Duodenal mucosa (tissue), 2 donors: ENCODE measurements around the gene UQCR11.

Experiments
- H3K27ac ChIP-seq: one replicate; pipeline ENCODE4 v1.7.0; 2013; ENCODE audit warnings: low read depth, low read length
- H3K27me3 ChIP-seq, 2 donors: one replicate each; pipeline ENCODE4 v1.7.0; 2013; ENCODE audit warnings: low read length in 2 of 2, control low read depth in 1 of 2; ENCODE audit not compliant: insufficient read depth in 2 of 2, control insufficient read depth in 1 of 2
- H3K36me3 ChIP-seq, 2 donors: one replicate each; pipeline ENCODE4 v1.7.0; 2013; ENCODE audit warnings: low read length in 2 of 2, control low read depth in 1 of 2; ENCODE audit not compliant: insufficient read depth in 2 of 2, control insufficient read depth in 1 of 2
- H3K4me1 ChIP-seq, 2 donors: one replicate each; pipeline ENCODE4 v1.7.0; 2013; ENCODE audit warnings: low read length in 2 of 2, control low read depth in 1 of 2; ENCODE audit not compliant: insufficient read depth in 2 of 2, control insufficient read depth in 1 of 2
- H3K4me3 ChIP-seq, 2 donors: one replicate each; pipeline ENCODE4 v1.7.0; 2013; ENCODE audit warnings: low read length in 2 of 2, low read depth in 1 of 2
- H3K9ac ChIP-seq, 2 donors: one replicate each; pipeline ENCODE4 v1.7.0; 2013; ENCODE audit warnings: low read length in 2 of 2, low read depth in 1 of 2
- H3K9me3 ChIP-seq, 2 donors: one replicate each; pipeline ENCODE4 v1.7.0; 2013; ENCODE audit warnings: low read length in 2 of 2, control low read depth in 1 of 2; ENCODE audit not compliant: control insufficient read depth in 1 of 2

UQCR11 gene

GRCh38 chr19:1591421-1592023, 13.7 kb downstream of the UQCR11 start:
- Histone ChIP-seq H3K9me3 (no peaks in the 10 kb centered on the region), H3K27ac (peak overlapping the region; percentile 94), H3K4me3 (peak overlapping the region; percentile 82 to 85), H3K36me3 (peaks cover 0 to 5% of the 10 kb centered on the region in 2 donors), H3K4me1 (peaks cover 19 to 24% of the 10 kb centered on the region in 2 donors), H3K27me3 (no peaks in the 10 kb centered on the region), H3K9ac (peak overlapping the region; percentile 84 to 90)

DNA sequence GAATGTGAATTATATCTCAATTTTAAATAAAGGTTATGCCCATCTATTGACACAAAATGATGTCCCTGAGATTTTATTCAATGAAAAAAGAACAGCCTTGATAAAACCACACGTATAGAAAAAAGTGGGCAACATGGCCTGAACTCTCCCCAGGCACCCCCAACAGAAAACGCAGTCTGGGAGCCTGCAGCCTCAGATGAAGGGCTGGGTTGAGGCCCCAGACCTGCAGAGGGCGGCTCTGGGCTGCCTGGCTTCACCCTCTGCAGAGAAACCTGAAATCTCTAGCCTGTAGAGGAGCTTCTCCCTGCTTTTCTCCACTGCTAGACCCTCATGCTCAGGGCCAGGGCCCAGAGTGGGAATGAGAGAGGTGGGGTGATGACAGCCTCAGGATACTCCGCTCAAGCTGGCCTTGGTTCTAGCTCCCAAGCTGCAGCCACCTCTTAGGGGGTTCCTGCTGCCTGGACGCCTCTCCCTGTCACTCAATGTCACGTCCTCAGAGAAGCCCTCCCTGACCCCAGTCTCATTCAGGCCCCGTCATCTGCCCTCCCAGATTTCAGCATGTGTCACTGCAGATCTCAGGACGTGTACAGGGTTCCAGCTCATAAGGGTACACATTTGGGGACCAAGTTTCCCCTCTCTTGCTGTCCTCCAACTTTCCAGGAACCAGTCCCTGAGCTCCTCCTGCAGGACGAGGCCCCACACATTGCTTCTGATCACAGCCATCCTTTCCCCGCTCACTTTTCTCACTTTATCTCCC, 14.4 kb downstream of the UQCR11 start:
- Histone ChIP-seq H3K27ac (no peak overlapping the region), H3K9me3 (no peaks in the 10 kb centered on the region), H3K27me3 (no peaks in the 10 kb centered on the region), H3K36me3 (peaks cover 0 to 2% of the 10 kb centered on the region in 2 donors), H3K9ac (peak overlapping the region; percentile 84 to 90), H3K4me3 (peak overlapping the region; percentile 82 to 85), H3K4me1 (peaks cover 19 to 24% of the 10 kb centered on the region in 2 donors)

DNA sequence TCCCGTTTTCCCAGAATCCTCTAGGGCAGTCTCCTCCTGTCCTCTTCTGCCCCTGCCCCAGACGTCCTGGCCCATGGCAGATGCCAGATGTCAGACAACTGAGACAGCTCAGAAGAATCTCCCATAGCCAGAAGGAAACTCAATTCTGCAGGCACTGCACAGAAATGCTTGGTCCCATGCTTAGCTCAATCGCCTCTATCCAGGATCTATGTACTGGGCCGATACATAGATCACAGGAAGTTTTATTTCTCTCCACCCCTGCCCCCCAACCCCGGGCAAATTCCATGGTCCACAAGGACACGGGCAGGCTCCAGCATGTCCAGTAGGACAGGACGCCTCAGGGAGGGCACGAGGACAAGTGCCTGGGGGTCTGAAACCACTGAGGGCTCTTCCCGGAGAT, 17.4 kb downstream of the UQCR11 start:
- Histone ChIP-seq H3K27ac (no peak overlapping the region), H3K4me3 (no peak overlapping the region), H3K9ac (no peak overlapping the region), H3K27me3 (no peaks in the 10 kb centered on the region), H3K36me3 (peaks cover 0 to 12% of the 10 kb centered on the region in 2 donors), H3K9me3 (no peaks in the 10 kb centered on the region), H3K4me1 (peaks cover 19 to 20% of the 10 kb centered on the region in 2 donors)

DNA sequence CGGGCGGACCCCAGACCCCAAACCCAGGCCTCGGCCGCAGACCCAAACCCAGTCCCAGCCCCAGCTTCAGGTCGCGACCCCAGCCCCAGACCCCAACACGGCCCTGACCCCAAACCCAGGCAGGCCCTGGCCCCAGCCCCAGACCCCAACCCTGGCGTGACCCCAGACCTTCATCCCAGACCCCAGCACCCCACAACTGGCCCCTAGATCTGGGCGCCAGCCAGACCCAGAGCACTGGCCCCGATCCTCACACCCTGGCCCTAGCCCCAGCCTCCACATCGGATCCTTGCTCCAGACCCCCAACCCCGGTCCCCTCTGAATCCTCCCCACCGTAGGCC, 20.1 kb downstream of the UQCR11 start:
- H3K4me1 ChIP-seq: peaks cover 5 to 6% of the 10 kb centered on the region in 2 donors
- H3K9me3 ChIP-seq: no peaks in the 10 kb centered on the region
- no peak overlapping the region for H3K27ac ChIP-seq
- peaks cover 13 to 35% of the 10 kb centered on the region in 2 donors for H3K36me3 ChIP-seq
- H3K9ac ChIP-seq: no peak overlapping the region
- H3K4me3 ChIP-seq: no peak overlapping the region
- no peaks in the 10 kb centered on the region for H3K27me3 ChIP-seq

- Histone ChIP-seq H3K4me1 (peaks cover 5 to 6% of the 10 kb centered on the region in 2 donors), H3K27me3 (no peaks in the 10 kb centered on the region), H3K9me3 (no peaks in the 10 kb centered on the region), H3K36me3 (peaks cover 16 to 38% of the 10 kb centered on the region in 2 donors), H3K4me3 (no peak overlapping the region), H3K27ac (no peak overlapping the region), H3K9ac (no peak overlapping the region)
Observed at GRCh38 chr19:1584500-1585242, 20.6 kb downstream of the UQCR11 start.

DNA sequence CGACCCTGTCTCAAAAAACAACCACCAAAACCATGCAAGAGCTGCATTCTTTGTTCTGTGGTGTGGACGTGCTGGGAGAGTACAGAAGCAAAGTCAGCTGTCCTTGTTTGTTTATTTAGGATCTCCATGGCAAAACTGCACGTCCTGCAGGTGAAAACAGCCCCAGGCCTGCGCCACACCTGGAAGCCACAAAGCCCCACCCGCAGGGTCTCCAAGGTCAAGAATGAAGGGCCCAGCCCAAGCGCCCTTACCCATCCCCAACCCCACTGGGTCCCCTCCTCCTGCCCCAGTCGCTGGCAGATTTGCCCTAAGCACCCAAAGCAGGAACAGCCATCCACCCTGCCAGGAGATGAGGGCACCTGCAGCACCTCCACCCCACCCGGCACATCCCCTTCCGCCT, 23.1 kb downstream of the UQCR11 start:
- Histone ChIP-seq H3K9me3 (no peaks in the 10 kb centered on the region), H3K4me3 (no peak overlapping the region), H3K36me3 (peaks cover 16 to 52% of the 10 kb centered on the region in 2 donors), H3K4me1 (peaks cover 0 to 6% of the 10 kb centered on the region in 2 donors), H3K9ac (no peak overlapping the region), H3K27ac (no peak overlapping the region), H3K27me3 (no peaks in the 10 kb centered on the region)

GRCh38 chr19:1580957-1581356, 24.3 kb downstream of the UQCR11 start:
- Histone ChIP-seq H3K9ac (no peak overlapping the region), H3K9me3 (no peaks in the 10 kb centered on the region), H3K36me3 (peaks cover 16 to 61% of the 10 kb centered on the region in 2 donors), H3K27ac (no peak overlapping the region), H3K27me3 (no peaks in the 10 kb centered on the region), H3K4me1 (peaks cover 0 to 6% of the 10 kb centered on the region in 2 donors), H3K4me3 (no peak overlapping the region)

GRCh38 chr19:1580382-1580781, 24.9 kb downstream of the UQCR11 start:
- H3K4me3 ChIP-seq: no peak overlapping the region
- peaks cover 0 to 6% of the 10 kb centered on the region in 2 donors for H3K4me1 ChIP-seq
- H3K36me3 ChIP-seq: peaks cover 16 to 61% of the 10 kb centered on the region in 2 donors
- no peak overlapping the region for H3K27ac ChIP-seq
- no peak overlapping the region for H3K9ac ChIP-seq
- no peaks in the 10 kb centered on the region for H3K27me3 ChIP-seq
- H3K9me3 ChIP-seq: no peaks in the 10 kb centered on the region

DNA sequence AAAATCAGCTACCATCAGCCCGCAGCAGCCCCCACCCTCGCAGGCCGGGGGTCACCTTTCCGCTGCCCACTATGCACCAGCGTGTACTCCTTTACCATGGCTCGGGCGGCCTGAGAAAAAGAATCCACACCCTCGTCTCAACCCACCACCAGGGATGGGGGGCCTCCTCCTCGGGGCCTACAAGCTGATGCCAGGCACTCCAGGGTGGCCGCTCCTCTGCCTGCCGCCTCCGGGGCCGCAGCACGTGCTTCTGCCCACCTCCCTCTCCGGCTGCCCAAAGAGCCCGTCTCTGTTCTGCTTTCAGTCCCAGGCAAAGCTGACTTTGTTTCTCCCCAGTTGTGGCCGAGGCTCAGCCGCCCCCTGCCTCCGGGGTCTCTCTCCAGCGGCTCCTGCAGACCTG, 26.0 kb downstream of the UQCR11 start:
- H3K27me3 ChIP-seq: no peaks in the 10 kb centered on the region
- no peaks in the 10 kb centered on the region for H3K9me3 ChIP-seq
- H3K4me1 ChIP-seq: peaks cover 4 to 13% of the 10 kb centered on the region in 2 donors
- no peak overlapping the region for H3K27ac ChIP-seq
- no peak overlapping the region for H3K9ac ChIP-seq
- peaks cover 16 to 56% of the 10 kb centered on the region in 2 donors for H3K36me3 ChIP-seq
- H3K4me3 ChIP-seq: no peak overlapping the region
